Natural killer cell (primary cell): ENCODE data around the gene DLG5. TPM values are rescaled to one million over a fixed set of nuclear protein-coding genes. Genes with fewer than 3 reads are reported as not detected.

Source experiments
- ATAC-seq, 3 donors: fragments of 150-1000 bp in 2 of 3; fragments of 200-7000 bp in 1 of 3; cut with Tn5 transposase; 1 replicate in 1 of 3; 2 replicates in 2 of 3; pipeline ENCODE4 v1.10.0; 2021; ENCODE audit warnings: mild to moderate bottlenecking in 2 of 3, moderate library complexity in 2 of 3
- DNase-seq, 2 donors: peaks; one replicate each; pipeline versions ENCODE4 v3.0.0 to v3.0.0-alpha.2; 2013 to 2021; ENCODE audit warnings: mixed read lengths in 1 of 2
- H3K27ac ChIP-seq: one replicate; pipeline ENCODE4 v1.5.1; 2013; ENCODE audit warnings: mild to moderate bottlenecking, low read length
- H3K27me3 ChIP-seq: one replicate; pipeline ENCODE4 v1.6.1; 2013; ENCODE audit warnings: low read length; ENCODE audit not compliant: control insufficient read depth, insufficient read depth
- H3K36me3 ChIP-seq: one replicate; pipeline ENCODE4 v1.6.1; 2013; ENCODE audit warnings: low read length; ENCODE audit not compliant: control insufficient read depth, insufficient read depth
- H3K4me1 ChIP-seq: one replicate; pipeline ENCODE4 v1.6.1; 2013; ENCODE audit warnings: low read length; ENCODE audit not compliant: control insufficient read depth, insufficient read depth
- H3K4me3 ChIP-seq: one replicate; pipeline ENCODE4 v1.5.1; 2013; ENCODE audit warnings: low read length
- H3K9me3 ChIP-seq: one replicate; pipeline ENCODE4 v1.6.1; 2013; ENCODE audit warnings: low read length; ENCODE audit not compliant: control insufficient read depth, insufficient read depth
- H3K27ac Mint-ChIP-seq, 2 donors: one replicate each; pipeline ENCODE4 v1.8.0; 2022; ENCODE audit warnings: mild to moderate bottlenecking in 2 of 2, mixed read lengths in 2 of 2, moderate library complexity in 1 of 2
- H3K27me3 Mint-ChIP-seq, 2 donors: one replicate each; pipeline ENCODE4 v1.8.0; 2022; ENCODE audit warnings: low read depth in 2 of 2, mixed read lengths in 2 of 2
- H3K36me3 Mint-ChIP-seq: one replicate; pipeline ENCODE4 v1.8.0; 2022; ENCODE audit warnings: mixed read lengths
- H3K4me1 Mint-ChIP-seq, 2 donors: one replicate each; pipeline ENCODE4 v1.8.0; 2022; ENCODE audit warnings: mixed read lengths in 2 of 2
- H3K4me3 Mint-ChIP-seq: one replicate; pipeline ENCODE4 v1.8.0; 2022; ENCODE audit warnings: mild to moderate bottlenecking, moderate library complexity, mixed read lengths
- H3K9me3 Mint-ChIP-seq, 2 donors: one replicate each; pipeline ENCODE4 v1.8.0; 2022; ENCODE audit warnings: mixed read lengths in 2 of 2
- WGBS: methylation state at CpG from one replicate; pipeline ENCODE4 v1.1.7; 2013; ENCODE audit warnings: missing lambda C conversion rate; ENCODE audit not compliant: insufficient coverage; 5-methylcytosine and 5-hydroxymethylcytosine counted together
- intact Hi-C: fragments of 100-400 bp; cut with micrococcal nuclease; formaldehyde crosslinking; loops from one replicate; pipeline ENCODE4 v1.14.2; 2022
- total RNA-seq, 4 donors: library from RNA; stranded (reverse); fragments of 120-200 nt in 1 of 4; gene quantifications; one replicate each; pipeline versions ENCODE4 v1.2.3 to v1.2.4, GENCODE V29; 2013 to 2022
- TF ChIP-seq, protein P1 (sequence below): fragments of 200-600 bp; IDR thresholded peaks from one replicate; pipeline ENCODE4 v1.8.0; 2022; ENCODE audit warnings: antibody characterized with exemption

DLG5 gene
- total RNA-seq, 3 donors from 2014 or later (not counting 1 experiment from before 2014, with no cell fraction given), result 52.8 to 75.0 (median 52.9) TPM

DNA sequence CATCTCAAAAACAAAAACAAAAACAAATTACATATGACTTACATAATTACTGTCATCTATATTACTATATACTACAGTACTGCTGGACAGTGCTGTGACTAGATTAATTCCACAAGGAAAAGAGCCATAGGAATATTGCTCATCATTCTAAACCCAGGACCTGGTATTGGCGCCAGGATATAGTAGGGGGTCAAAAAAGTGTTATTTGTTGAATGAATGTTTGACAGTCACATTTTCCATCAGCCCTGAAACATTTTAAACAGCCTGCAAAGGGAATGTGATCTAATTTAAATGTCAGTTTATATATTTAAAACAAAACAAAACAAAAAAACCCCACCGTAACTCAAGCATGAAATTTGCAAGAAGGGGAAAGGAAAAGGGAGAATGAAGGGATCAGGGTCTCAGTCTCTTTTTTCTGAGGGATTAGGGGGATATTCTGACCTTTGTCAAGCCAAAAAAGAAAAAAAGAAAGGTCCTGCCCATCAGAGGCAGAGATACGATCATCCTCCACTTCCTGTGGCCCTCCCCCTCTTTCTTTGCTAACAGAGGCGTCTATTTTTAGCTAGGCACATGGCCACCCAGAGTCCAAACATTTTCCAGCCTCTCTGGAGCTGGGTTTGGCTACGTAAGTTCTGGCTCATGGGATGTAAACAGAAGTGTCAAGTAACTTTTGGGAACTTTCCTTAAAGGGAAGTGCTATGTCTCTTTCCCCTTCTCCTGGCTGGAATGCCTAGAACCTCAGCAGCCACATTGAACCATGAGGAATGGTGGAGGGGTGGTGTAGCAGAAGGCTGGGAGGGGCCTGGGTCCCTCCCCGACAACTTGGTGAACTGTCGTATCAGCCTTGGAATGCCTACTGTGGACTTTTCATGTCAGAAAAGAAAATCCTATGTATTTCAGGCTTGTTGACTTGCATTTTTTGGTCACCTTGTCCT is 44.6 kb upstream of the DLG5 start:
- no peak for DNase-seq
- H3K27ac ChIP-seq, result no peak overlapping the region
- 43% methylated on average over 5 of the region's 7 CpGs for WGBS

DNA sequence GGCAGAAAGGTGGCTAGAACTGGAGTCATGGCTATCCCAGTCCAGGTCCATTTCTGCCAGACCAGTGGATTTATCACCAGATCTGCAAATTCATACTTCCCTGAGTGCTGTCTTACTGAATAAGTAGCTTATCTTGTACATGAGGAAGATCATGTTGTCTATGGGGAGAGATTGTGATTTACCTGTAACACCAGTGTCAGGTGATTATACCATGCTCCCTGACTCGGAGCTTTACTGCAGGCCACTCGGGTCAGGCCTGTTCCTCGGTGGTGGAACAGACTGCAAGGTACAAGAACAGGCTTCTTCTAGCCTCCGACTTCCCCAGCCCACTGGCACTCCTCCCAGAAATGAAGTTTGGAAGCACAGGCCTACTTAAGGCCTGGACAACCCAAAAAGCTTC is 42.6 kb upstream of the DLG5 start:
- Mint-ChIP-seq H3K9me3 (no peaks in the 10 kb centered on the region), H3K4me3 (no peak overlapping the region), H3K36me3 (no peaks in the 10 kb centered on the region), H3K4me1 (peaks cover 6 to 8% of the 10 kb centered on the region in 2 donors), H3K27ac (no peak overlapping the region), H3K27me3 (peaks cover 0 to 6% of the 10 kb centered on the region in 2 donors)
- H3K27ac ChIP-seq, result no peak overlapping the region
- WGBS, result 91% methylated on average over 4 of the region's 4 CpGs
- intact Hi-C loops, result no loop called here
- no peaks in the 10 kb centered on the region for H3K27me3 ChIP-seq
- ATAC-seq, result no peak
- TF ChIP-seq, protein P1, sequence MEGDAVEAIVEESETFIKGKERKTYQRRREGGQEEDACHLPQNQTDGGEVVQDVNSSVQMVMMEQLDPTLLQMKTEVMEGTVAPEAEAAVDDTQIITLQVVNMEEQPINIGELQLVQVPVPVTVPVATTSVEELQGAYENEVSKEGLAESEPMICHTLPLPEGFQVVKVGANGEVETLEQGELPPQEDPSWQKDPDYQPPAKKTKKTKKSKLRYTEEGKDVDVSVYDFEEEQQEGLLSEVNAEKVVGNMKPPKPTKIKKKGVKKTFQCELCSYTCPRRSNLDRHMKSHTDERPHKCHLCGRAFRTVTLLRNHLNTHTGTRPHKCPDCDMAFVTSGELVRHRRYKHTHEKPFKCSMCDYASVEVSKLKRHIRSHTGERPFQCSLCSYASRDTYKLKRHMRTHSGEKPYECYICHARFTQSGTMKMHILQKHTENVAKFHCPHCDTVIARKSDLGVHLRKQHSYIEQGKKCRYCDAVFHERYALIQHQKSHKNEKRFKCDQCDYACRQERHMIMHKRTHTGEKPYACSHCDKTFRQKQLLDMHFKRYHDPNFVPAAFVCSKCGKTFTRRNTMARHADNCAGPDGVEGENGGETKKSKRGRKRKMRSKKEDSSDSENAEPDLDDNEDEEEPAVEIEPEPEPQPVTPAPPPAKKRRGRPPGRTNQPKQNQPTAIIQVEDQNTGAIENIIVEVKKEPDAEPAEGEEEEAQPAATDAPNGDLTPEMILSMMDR, result no peak
- DNase-seq, result no peak
- H3K36me3 ChIP-seq, result no peaks in the 10 kb centered on the region
- H3K4me3 ChIP-seq, result no peak overlapping the region
- peaks cover 6% of the 10 kb centered on the region for H3K4me1 ChIP-seq
- no peaks in the 10 kb centered on the region for H3K9me3 ChIP-seq

More for the DNA sequence above, 44.6 kb upstream of the DLG5 start:
- Mint-ChIP-seq H3K9me3 (no peaks in the 10 kb centered on the region), H3K27me3 (no peaks in the 10 kb centered on the region), H3K27ac (peak overlapping the region; percentile 23 to 36), H3K36me3 (no peaks in the 10 kb centered on the region), H3K4me3 (no peak overlapping the region), H3K4me1 (peaks cover 6 to 8% of the 10 kb centered on the region in 2 donors)
- Histone ChIP-seq H3K27me3 (no peaks in the 10 kb centered on the region), H3K4me1 (peaks cover 6% of the 10 kb centered on the region), H3K9me3 (no peaks in the 10 kb centered on the region), H3K36me3 (peaks cover 7% of the 10 kb centered on the region), H3K4me3 (no peak overlapping the region)
- ATAC-seq, result peak in 2 of 3 donors; percentile 44 to 53
- intact Hi-C loops, result no loop called here
- TF ChIP-seq, protein P1, result no peak

DNA sequence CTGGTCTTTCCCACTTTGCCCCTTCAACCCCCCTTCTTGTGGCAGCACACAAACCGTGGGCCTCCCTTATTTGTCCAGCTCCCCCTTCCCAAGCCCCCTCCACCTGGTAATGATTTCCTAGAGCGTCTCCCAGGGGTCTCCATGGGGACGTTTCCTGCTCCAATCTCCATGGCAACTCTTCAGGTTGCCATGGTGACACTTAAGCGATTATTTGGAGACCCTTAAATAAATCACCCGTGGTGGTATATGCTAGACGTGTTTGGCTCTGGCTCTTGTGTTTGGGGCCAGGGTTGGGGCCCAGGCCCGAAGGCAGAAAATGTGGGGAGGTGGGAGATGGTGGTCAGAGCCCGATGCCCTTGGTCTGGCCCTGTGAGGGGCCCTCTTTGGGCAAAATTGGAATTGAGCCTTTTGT is 41.1 kb upstream of the DLG5 start:
- DNase-seq (no peak), ATAC-seq (no peak)
- TF ChIP-seq, protein P1, result no peak
- intact Hi-C loops, result no loop called here
- Histone ChIP-seq H3K27ac (no peak overlapping the region), H3K27me3 (no peaks in the 10 kb centered on the region), H3K4me1 (peaks cover 6% of the 10 kb centered on the region), H3K36me3 (no peaks in the 10 kb centered on the region), H3K9me3 (no peaks in the 10 kb centered on the region), H3K4me3 (no peak overlapping the region)
- Mint-ChIP-seq H3K9me3 (no peaks in the 10 kb centered on the region), H3K4me1 (peaks cover 6 to 8% of the 10 kb centered on the region in 2 donors), H3K27ac (no peak overlapping the region), H3K36me3 (no peaks in the 10 kb centered on the region), H3K27me3 (peaks cover 0 to 6% of the 10 kb centered on the region in 2 donors), H3K4me3 (no peak overlapping the region)
- WGBS, result 68% methylated on average over 8 of the region's 8 CpGs
